HG02763 (cell line): ENCODE measurements around the gene POSTN.

ENCODE experiments used
- ATAC-seq: cut with Tn5 transposase; IDR thresholded peaks from one replicate; pipeline ENCODE4 v1.9.1; 2021; ENCODE audit warnings: mild to moderate bottlenecking, moderate library complexity; ENCODE audit not compliant: unreplicated experiment

The POSTN gene

GRCh38 chr13:37598597-37598996 is at the start of gene POSTN:
POSTN (minus strand) TSS chr13:37598768; CDS start chr13:37598726, 42 bp downstream.
- ATAC-seq, result no peak

GRCh38 chr13:37647031-37647650 is 48.6 kb upstream of the POSTN start:
- ATAC-seq, result no peak

GRCh38 chr13:37646531-37646930 is 48.0 kb upstream of the POSTN start:
- no peak for ATAC-seq

GRCh38 chr13:37645181-37645740 is 46.7 kb upstream of the POSTN start:
- no peak for ATAC-seq

GRCh38 chr13:37641391-37641790 is 42.8 kb upstream of the POSTN start:
- ATAC-seq, result no peak

- no peak for ATAC-seq
Measured at GRCh38 chr13:37640499-37640898, 41.9 kb upstream of the POSTN start.

- no peak for ATAC-seq
Measured at GRCh38 chr13:37636701-37637100, 38.1 kb upstream of the POSTN start.

- ATAC-seq, result no peak
Measured at GRCh38 chr13:37632294-37632693, 33.7 kb upstream of the POSTN start.

- no peak for ATAC-seq
Measured at GRCh38 chr13:37627428-37627827, 28.9 kb upstream of the POSTN start.

GRCh38 chr13:37621811-37622361 is 23.3 kb upstream of the POSTN start:
- no peak for ATAC-seq

GRCh38 chr13:37618554-37618953 is 20.0 kb upstream of the POSTN start:
- ATAC-seq, result no peak

- no peak for ATAC-seq
Measured at GRCh38 chr13:37617173-37617572, 18.6 kb upstream of the POSTN start.

- no peak for ATAC-seq
Measured at GRCh38 chr13:37616131-37616530, 17.6 kb upstream of the POSTN start.

GRCh38 chr13:37615276-37615675 is 16.7 kb upstream of the POSTN start:
- ATAC-seq, result no peak

- ATAC-seq, result no peak
Measured at GRCh38 chr13:37613638-37614037, 15.1 kb upstream of the POSTN start.

GRCh38 chr13:37613236-37613635 is 14.7 kb upstream of the POSTN start:
- ATAC-seq, result no peak

- no peak for ATAC-seq
Measured at GRCh38 chr13:37608750-37609339, 10.3 kb upstream of the POSTN start.

- ATAC-seq, result no peak
Measured at GRCh38 chr13:37602733-37603381, 4.3 kb upstream of the POSTN start.

- ATAC-seq, result no peak
Measured at GRCh38 chr13:37601648-37602440, 3.3 kb upstream of the POSTN start.

- no peak for ATAC-seq
Measured at GRCh38 chr13:37599519-37599918, 951 bp upstream of the POSTN start.

GRCh38 chr13:37597477-37598025 is 1.0 kb downstream of the POSTN start:
- ATAC-seq, result no peak
